Loucy (cell line): ENCODE measurements around the gene UGGT2.

Experiments used
- CTCF ChIP-seq: fragments of 200-600 bp; sonication (generic); conservative IDR thresholded peaks from 2 replicates; pipeline ENCODE4 v1.5.1; 2014; ENCODE audit warnings: mild to moderate bottlenecking, antibody characterized with exemption, low read length
- EZH2phosphoT487 ChIP-seq: fragments of 200-600 bp; IDR thresholded peaks from 2 replicates; pipeline ENCODE4 v1.6.1; 2018; ENCODE audit warnings: antibody characterized with exemption, mild to moderate bottlenecking, moderate library complexity, borderline replicate concordance

GRCh38 chr13:95896301-95896700, 156.9 kb downstream of the UGGT2 start:
- TF ChIP-seq CTCF: no peak
- TF ChIP-seq EZH2phosphoT487: no peak
